ENCODE results near the gene TOR3A.

Gene TOR3A

GRCh38 chr1:179048339-179049124, 33.3 kb upstream of the TOR3A start:
- TF ChIP-seq, protein P1, sequence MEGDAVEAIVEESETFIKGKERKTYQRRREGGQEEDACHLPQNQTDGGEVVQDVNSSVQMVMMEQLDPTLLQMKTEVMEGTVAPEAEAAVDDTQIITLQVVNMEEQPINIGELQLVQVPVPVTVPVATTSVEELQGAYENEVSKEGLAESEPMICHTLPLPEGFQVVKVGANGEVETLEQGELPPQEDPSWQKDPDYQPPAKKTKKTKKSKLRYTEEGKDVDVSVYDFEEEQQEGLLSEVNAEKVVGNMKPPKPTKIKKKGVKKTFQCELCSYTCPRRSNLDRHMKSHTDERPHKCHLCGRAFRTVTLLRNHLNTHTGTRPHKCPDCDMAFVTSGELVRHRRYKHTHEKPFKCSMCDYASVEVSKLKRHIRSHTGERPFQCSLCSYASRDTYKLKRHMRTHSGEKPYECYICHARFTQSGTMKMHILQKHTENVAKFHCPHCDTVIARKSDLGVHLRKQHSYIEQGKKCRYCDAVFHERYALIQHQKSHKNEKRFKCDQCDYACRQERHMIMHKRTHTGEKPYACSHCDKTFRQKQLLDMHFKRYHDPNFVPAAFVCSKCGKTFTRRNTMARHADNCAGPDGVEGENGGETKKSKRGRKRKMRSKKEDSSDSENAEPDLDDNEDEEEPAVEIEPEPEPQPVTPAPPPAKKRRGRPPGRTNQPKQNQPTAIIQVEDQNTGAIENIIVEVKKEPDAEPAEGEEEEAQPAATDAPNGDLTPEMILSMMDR (IDR thresholded peaks at IDR 0.05; ENCODE audit: low read depth, low read length), result no peak
- H3K9me3 ChIP-seq (ENCODE audit: severe bottlenecking), result no peaks in the 10 kb centered on the region
- no peaks in the 10 kb centered on the region for H3K27me3 ChIP-seq (ENCODE audit: insufficient read depth, low read depth, severe bottlenecking)
- H3K4me3 ChIP-seq (ENCODE audit: low read depth, low read length), result no peak overlapping the region
- DNase-seq, result no peak
- peaks cover 24% of the 10 kb centered on the region for H3K36me3 ChIP-seq
- no peak overlapping the region for H3K27ac ChIP-seq

DNA sequence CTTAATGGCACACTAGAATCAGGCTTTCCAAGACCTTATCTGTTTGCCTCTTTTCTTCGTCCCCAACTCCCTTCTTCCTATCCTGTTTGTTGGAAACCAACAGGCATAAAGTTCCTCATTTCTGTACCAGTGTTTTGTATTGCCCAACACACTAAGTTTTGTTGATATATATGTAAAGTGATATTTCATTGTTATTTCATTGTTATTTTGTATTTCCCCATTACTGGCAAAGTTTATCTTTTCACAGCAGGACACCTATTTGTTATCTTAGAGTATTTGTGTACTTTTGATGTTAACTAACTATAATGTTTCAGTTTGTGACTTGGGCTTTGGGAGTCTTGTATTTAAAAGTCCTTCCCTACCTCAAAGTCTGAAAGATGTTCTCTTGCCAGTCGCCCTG, 29.1 kb upstream of the TOR3A start:
- TF ChIP-seq, protein P1 (IDR thresholded peaks at IDR 0.05; ENCODE audit: low read depth, low read length), result no peak

GRCh38 chr1:179053486-179053885, 28.4 kb upstream of the TOR3A start:
- Histone ChIP-seq H3K27me3 (ENCODE audit: insufficient read depth, low read depth, severe bottlenecking) (no peaks in the 10 kb centered on the region), H3K4me3 (ENCODE audit: low read depth, low read length) (no peak overlapping the region), H3K36me3 (peaks cover 42% of the 10 kb centered on the region), H3K9me3 (ENCODE audit: severe bottlenecking) (peaks cover 4% of the 10 kb centered on the region), H3K27ac (no peak overlapping the region)
- no peak for DNase-seq
- TF ChIP-seq, protein P1 (IDR thresholded peaks at IDR 0.05; ENCODE audit: low read depth, low read length), result no peak

More for the DNA sequence above, 29.1 kb upstream of the TOR3A start:
- peaks cover 42% of the 10 kb centered on the region for H3K36me3 ChIP-seq
- DNase-seq, result no peak
- H3K27me3 ChIP-seq (ENCODE audit: insufficient read depth, low read depth, severe bottlenecking), result no peaks in the 10 kb centered on the region
- no peak overlapping the region for H3K4me3 ChIP-seq (ENCODE audit: low read depth, low read length)
- no peak overlapping the region for H3K27ac ChIP-seq
- peaks cover 4% of the 10 kb centered on the region for H3K9me3 ChIP-seq (ENCODE audit: severe bottlenecking)

GRCh38 chr1:179055937-179056336, 25.9 kb upstream of the TOR3A start:
- Histone ChIP-seq H3K27me3 (ENCODE audit: insufficient read depth, low read depth, severe bottlenecking) (no peaks in the 10 kb centered on the region), H3K9me3 (ENCODE audit: severe bottlenecking) (peaks cover 4% of the 10 kb centered on the region), H3K27ac (no peak overlapping the region; the same call in 1 of the 2 replicates), H3K4me3 (ENCODE audit: low read depth, low read length) (no peak overlapping the region), H3K36me3 (peaks cover 37% of the 10 kb centered on the region)
- DNase-seq, result no peak
- TF ChIP-seq, protein P1 (IDR thresholded peaks at IDR 0.05; ENCODE audit: low read depth, low read length), result no peak

GRCh38 chr1:179058487-179059483, 23.1 kb upstream of the TOR3A start:
- Histone ChIP-seq H3K4me3 (ENCODE audit: low read depth, low read length) (no peak overlapping the region), H3K27ac (no peak overlapping the region)
- TF ChIP-seq, protein P1 (IDR thresholded peaks at IDR 0.05; ENCODE audit: low read depth, low read length), result no peak

More at GRCh38 chr1:179058487-179059483, 23.1 kb upstream of the TOR3A start:
- Histone ChIP-seq H3K36me3 (peaks cover 51% of the 10 kb centered on the region), H3K9me3 (ENCODE audit: severe bottlenecking) (peaks cover 4% of the 10 kb centered on the region), H3K27me3 (ENCODE audit: insufficient read depth, low read depth, severe bottlenecking) (no peaks in the 10 kb centered on the region)
- no peak for DNase-seq
